CD4-positive, alpha-beta T cell treated with Interleukin-15 for 1 hour (primary cell): ENCODE measurements around the gene MFAP3.
"Not testable (repeated sequence)": the region's sequence is repeated elsewhere in the genome, so short reads cannot be mapped to it uniquely, and the experiment has no call there.

Source experiments
- DNase-seq: peaks from one replicate; pipeline ENCODE4 v3.0.0-alpha.2; 2020

Gene MFAP3

DNA sequence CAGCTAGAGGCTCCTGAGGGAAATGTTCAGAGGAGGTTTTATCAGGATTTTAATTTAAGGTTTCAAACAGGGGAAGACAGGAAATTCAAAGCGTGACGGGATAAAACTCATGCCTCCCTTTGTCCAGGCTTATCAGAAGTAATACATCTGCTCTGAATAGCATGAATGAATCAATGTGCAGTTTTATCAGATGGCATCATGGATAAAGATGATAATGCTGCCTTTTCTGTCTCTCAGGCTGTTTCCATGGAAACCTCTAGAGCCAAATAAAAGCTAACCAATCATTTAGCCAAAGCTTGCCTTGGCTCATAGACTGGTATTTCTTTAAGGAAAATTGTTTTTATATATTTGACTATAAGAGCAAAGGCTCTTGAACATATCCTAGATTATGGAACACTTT is 16.4 kb downstream of the MFAP3 start:
- no peak for DNase-seq

GRCh38 chr5:154058055-154059038 is 19.6 kb downstream of the MFAP3 start:
- DNase-seq: no peak

DNA sequence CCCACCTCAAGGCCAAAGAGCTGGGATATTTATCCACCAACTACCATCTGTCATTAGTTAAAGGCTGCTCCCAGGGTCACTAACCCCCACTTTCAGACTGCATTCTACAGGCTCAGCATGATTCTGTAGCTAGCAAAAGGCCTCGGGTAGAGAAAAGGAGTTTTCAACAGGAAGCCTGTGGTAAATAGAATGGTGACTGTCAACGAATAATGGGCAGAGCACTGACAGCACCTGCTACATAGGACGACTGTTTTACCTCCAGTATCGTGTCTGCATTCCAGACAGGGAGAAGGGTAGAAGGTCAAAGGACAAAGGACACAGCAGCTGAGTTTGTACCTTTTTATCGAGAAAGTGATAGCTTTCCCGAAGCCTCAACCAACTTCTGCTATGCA is 20.3 kb downstream of the MFAP3 start:
- no peak for DNase-seq

DNA sequence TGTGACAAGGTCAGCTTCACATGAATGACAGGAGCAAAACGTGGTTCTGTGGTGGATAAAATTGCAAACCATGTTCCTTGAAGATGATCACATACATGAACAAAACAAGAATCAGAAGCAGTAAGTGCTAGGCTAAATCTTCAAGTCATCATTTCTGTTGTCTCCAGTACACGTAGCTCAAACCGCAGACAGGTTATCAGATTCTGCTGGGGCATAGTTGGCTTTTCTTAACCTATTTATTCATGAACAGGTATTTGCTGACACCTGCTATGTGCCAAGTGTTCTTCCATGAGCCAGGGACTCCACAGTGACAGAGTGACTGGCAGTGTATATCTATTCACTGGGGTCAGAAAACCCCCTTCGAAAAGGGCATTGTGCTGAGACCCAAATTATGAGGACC is 20.8 kb downstream of the MFAP3 start:
- DNase-seq: no peak

GRCh38 chr5:154060606-154061005 is 21.8 kb downstream of the MFAP3 start:
- no peak for DNase-seq

GRCh38 chr5:154063372-154063771 is 24.6 kb downstream of the MFAP3 start:
- no peak for DNase-seq

GRCh38 chr5:154065971-154066370 is 27.2 kb downstream of the MFAP3 start:
- DNase-seq: no peak

DNA sequence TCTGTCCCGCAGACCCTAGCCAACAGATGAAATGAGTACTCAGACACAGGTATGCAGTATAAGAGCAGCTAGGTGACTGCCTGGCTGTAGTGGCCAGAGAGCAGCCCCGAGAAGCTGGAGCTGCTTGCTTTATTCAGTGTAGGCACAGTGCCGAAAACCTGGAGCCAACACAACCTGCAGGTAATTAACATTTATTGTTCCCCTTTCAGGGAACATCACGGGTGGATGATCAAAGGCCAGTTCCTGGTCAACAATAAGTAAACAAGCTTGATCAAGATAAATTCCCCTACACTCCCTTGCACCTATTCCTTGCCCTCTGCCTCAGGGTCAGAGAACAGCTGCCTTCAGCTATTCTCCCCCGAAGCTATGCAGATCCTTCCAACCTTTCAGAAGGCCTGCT is 31.1 kb downstream of the MFAP3 start:
- DNase-seq: not testable (repeated sequence)

DNA sequence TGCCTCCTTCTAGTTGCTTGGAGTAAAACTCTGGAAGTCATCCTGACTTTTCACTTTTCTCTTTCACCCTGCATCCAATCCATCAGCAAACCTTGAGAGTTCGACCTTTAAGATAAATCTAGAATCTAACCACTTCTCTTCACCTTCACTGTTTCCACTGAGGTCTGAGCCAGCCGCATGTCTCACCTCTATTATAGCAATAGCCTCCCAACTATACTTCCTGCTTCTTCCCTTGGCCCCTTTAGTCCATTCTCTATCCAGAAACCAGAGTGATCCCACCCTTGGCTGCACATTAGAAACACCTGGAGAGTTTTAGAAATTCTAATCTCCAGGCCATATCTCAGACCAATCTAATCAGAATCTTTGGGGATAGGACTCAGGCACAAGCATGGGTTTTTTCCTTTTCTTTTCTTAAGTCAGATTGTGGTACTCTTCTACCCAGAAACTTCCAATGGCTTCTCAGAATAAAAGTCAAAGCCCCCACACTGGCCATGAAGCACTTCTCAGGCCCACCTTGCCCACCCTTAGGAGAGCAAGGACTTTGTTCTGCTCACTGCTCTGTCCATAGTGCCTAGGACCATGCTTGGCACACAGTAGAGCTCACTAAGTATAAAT is 33.1 kb downstream of the MFAP3 start:
- no peak for DNase-seq

DNA sequence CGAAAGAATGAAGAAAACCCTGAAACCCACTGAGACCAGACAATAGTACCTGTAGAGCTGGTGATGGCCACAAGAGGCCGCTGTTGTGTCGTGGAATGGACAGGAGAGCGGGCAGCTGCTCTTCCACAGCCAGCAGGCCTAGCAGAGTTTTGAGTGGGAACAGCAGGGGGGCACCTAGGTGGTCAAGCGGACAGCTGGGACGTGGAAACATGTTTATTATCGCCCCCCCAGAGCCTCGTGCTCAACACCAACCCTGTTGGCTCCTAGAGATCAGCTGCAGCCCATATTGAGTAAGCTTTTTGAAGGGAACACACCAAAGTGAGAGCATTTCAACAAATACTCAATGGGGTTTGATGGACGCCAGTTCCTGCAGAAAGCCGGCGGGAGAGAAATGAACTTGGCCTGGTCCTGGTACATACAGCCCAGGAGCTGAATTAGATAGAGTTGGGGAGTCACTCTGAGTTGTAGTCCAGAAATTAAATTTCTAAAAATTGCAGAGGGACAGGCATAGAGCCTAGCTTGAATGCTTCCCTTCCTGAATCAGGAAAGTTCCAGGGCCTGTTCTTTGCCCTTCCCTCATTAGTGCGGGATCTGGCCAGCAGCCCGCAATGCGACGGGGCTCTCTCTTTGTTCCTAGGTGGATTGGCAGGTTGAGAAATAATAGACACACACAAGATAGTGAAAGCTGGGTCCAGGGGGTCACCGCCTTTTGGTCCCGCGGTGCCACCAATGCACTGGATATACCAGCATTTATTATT is 33.8 kb downstream of the MFAP3 start:
- peak; percentile 75 for DNase-seq

DNA sequence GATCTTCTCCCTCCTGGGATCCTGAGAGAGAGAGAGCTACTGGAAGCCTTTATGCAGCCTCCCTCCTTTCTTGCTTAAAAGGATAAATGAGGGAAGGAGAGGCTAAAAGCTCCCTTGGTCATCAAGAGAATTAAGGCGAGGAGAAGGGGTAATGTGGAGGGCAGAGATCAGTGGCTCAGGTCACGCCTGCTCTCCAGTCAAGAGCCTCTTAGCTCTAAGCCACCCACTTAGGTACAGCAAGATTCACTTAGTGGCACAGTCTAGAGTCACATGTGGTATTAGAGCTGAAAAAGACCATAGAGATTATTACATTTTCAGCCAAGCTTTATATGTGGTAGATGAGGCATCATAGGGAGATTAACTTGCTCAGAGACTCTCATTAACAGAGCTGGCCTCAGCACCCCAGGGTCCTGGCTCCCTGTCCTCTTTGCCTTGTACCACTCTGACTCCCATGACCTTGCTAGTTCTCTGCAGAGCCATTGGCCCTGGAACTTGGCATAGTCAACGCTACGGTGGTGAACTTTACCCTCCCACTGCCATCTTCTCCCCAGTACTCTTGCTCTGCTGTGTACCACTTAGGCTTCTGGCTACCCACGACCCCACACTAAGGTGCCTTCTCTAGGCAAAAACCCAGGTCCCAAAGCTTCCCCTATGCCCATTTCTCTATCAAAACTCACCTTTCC is 37.6 kb downstream of the MFAP3 start:
- no peak for DNase-seq

DNA sequence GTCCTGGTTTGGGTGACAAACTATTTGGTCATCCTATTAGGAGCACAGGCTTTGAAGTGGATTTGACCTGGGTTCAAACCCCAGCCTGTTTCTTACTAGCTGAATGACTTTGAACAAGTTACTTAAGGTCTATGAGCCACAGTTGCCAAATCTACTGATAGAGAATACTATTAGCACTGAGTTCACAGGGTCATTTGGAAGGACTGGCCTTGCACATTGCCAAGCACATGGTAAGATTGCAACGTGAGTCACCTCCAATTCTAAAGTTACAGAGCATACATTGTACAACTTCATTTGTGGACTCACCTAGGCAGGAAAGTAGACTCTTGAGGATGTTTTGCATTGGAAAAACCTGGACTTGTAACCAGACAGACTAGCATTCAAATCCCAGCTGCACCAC is 38.9 kb downstream of the MFAP3 start:
- DNase-seq: no peak

GRCh38 chr5:154078272-154078671 is 39.5 kb downstream of the MFAP3 start:
- DNase-seq: no peak

DNA sequence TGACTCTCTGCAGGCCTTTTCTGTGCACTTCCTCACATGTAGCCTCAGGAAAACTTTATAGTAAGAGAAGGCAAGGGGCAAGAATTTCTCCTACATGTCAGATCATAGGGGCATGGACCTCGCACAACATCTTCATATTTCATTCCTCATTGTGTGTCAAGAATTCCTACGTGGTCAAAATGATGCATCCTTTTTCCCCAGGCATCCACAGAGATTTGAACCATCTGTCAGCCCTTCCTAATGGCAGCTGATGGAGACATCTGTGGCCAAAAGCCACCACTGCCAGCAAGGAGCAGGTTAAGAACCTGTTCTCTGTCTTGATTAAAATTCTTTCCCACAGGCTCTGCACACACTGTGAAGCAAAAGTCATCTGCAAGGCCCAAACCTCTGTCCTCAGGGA is 42.5 kb downstream of the MFAP3 start:
- DNase-seq: no peak

GRCh38 chr5:154084062-154084639 is 45.4 kb downstream of the MFAP3 start:
- no peak for DNase-seq

- no peak for DNase-seq
Observed at GRCh38 chr5:154086146-154086545, 47.4 kb downstream of the MFAP3 start.

DNA sequence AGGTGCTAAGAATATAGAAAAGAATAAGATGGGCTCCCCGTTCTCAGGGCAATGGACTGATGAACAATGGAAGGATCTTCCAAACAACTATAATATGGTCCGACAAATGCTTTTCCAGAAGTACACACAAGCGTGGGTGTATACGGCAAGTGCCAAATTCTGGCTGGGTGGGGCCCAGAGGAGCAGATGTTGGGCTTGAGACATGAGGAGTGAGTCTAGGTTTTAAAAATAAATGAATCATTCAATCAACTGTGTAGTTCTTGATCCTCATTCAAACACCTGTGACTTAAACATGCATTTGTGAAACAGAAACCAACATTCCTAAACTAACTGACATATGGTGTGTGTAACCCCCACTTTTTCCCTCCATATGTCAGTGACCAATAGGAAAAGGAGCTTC is 47.9 kb downstream of the MFAP3 start:
- DNase-seq: no peak

DNA sequence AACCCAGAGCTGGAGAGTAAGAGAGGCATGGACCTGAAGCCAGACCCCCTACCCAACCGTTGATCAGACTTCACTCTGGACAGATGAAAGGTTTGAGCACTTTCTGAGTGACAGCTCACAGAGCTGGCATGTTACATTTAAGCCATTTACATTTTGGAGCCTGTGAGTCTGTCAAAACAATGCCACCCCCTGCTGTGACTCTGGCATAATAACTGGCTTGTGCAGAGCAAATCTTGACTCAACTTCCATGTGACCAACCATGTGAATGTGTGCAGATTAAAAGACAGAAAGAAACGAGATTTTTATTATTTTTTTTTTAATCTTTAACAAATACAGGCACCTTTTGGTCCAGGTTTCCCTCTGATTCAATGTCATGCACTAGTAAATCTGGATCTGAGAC is 48.5 kb downstream of the MFAP3 start:
- no peak for DNase-seq

- no peak for DNase-seq
Observed at GRCh38 chr5:154088801-154089200, 50.0 kb downstream of the MFAP3 start.

DNA sequence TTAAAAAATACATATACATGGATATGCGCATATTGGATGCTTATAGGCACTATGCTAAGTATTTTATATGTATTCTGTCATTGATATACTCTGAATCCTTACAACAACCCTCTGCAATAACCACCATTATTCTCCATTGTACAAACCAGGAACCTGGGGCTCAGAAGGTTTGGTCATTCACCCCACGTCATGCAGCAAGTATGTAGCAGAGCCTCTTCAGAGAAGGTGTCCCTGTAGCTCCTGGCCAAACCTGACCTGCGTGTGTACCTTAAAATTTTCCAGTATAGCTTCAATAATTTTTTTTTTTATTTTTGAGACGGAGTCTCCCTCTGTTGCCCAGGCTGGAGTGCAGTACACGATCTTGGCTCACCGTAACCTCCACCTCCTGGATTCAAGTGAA is 51.9 kb downstream of the MFAP3 start:
- no peak for DNase-seq

- no peak for DNase-seq
Observed at GRCh38 chr5:154092356-154093141, 53.8 kb downstream of the MFAP3 start.

GRCh38 chr5:154093142-154093532 is 54.4 kb downstream of the MFAP3 start:
- no peak for DNase-seq
